GM12801 (cell line): ENCODE data around the gene SLC6A18.

Experiments
- TF ChIP-seq, protein P1 (sequence below): IDR thresholded peaks from one replicate; pipeline ENCODE4 v1.5.1; 2011; ENCODE audit warnings: control low read depth; ENCODE audit not compliant: insufficient read length; ENCODE audit errors: extremely low read depth

SLC6A18 gene

DNA sequence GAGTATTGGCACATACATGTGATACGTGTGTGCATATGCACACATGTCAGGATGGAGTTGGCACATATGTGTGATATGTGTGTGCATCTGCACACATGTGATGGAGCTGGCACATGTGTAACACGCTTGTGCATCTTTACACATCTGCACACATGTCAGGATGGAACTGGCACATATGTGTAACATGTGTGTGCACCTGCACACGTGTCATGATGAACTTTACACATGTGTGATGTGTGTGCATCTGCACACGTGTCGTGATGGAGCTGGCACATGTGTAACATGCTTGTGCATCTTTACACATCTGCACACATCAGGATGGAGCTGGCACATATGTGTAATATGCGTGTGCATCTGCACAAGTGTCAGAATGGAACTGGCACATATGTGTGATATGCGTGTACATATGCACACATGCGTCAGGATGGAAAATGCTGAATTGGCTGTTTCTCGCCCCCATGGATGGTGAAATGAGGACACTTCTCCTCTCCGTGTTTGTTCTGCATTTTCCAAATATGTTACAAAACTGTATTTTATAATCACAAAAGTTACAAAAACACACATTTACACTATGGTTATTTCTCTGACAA lies 40.0 kb upstream of the SLC6A18 start:
- TF ChIP-seq, protein P1, sequence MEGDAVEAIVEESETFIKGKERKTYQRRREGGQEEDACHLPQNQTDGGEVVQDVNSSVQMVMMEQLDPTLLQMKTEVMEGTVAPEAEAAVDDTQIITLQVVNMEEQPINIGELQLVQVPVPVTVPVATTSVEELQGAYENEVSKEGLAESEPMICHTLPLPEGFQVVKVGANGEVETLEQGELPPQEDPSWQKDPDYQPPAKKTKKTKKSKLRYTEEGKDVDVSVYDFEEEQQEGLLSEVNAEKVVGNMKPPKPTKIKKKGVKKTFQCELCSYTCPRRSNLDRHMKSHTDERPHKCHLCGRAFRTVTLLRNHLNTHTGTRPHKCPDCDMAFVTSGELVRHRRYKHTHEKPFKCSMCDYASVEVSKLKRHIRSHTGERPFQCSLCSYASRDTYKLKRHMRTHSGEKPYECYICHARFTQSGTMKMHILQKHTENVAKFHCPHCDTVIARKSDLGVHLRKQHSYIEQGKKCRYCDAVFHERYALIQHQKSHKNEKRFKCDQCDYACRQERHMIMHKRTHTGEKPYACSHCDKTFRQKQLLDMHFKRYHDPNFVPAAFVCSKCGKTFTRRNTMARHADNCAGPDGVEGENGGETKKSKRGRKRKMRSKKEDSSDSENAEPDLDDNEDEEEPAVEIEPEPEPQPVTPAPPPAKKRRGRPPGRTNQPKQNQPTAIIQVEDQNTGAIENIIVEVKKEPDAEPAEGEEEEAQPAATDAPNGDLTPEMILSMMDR, result no peak

- TF ChIP-seq, protein P1, result no peak
Observed at GRCh38 chr5:1185629-1186350, 39.4 kb upstream of the SLC6A18 start.

- TF ChIP-seq, protein P1, result no peak
Observed at GRCh38 chr5:1186351-1187233, 38.6 kb upstream of the SLC6A18 start.

- TF ChIP-seq, protein P1, result no peak
Observed at GRCh38 chr5:1187234-1187949, 37.8 kb upstream of the SLC6A18 start.

- TF ChIP-seq, protein P1, result no peak
Observed at GRCh38 chr5:1187950-1188334, 37.2 kb upstream of the SLC6A18 start.

- TF ChIP-seq, protein P1, result no peak
Observed at GRCh38 chr5:1188464-1188863, 36.7 kb upstream of the SLC6A18 start.

GRCh38 chr5:1189269-1189668 lies 35.9 kb upstream of the SLC6A18 start:
- TF ChIP-seq, protein P1, result no peak
